IMR-90 (cell line): ENCODE results near the gene GPSM1. TPM values are rescaled to one million over a fixed set of nuclear protein-coding genes. Genes with fewer than 3 reads are reported as not detected.

Experiments
- ATAC-seq: fragments of 200-7000 bp; cut with Tn5 transposase; 2 replicates; pipeline ENCODE4 v1.9.1; 2020; ENCODE audit warnings: low read depth, mild to moderate bottlenecking, moderate library complexity
- BruUV-seq: library from RNA; stranded (reverse); fragments of 400-500 nt; replicated peaks from 2 replicates; lab custom pipeline; 2021; lab: Mats Ljungman, UMichigan
- CTCF ChIA-PET: fragments of 300-600 bp; formaldehyde crosslinking; extraction: SDS; loops from one replicate; lab custom pipeline; 2021; ENCODE audit warnings: antibody characterized with exemption; lab: Yijun Ruan, JAX
- POLR2A ChIA-PET: fragments of 300-600 bp; sonication (Branson Sonifier 250); formaldehyde crosslinking; loops from one replicate; lab custom pipeline; 2022; ENCODE audit warnings: antibody characterized with exemption; ENCODE audit not compliant: unreplicated experiment; lab: Charles Lee
- DNase-seq: peaks from one replicate; pipeline ENCODE4 v3.0.0; 2013
- H2AFZ ChIP-seq: replicated peaks from 2 replicates; pipeline ENCODE3; 2013; ENCODE audit warnings: low read length, mild to moderate bottlenecking; ENCODE audit not compliant: poor library complexity
- H2AK5ac ChIP-seq: 2 replicates; pipeline ENCODE4 v1.6.1; 2013; ENCODE audit warnings: low read depth, low read length, inconsistent platforms
- H2AK9ac ChIP-seq: replicated peaks from 2 replicates; pipeline ENCODE3; 2013; ENCODE audit warnings: mild to moderate bottlenecking, low read depth, low read length, moderate library complexity; ENCODE audit not compliant: poor library complexity
- H2BK120ac ChIP-seq: 2 replicates; pipeline ENCODE4 v1.6.1; 2013; ENCODE audit warnings: low read depth, low read length, inconsistent platforms
- H2BK15ac ChIP-seq: 3 replicates; pipeline ENCODE4 v1.6.1; 2013; ENCODE audit warnings: low read depth, low read length, inconsistent platforms
- H2BK20ac ChIP-seq: 2 replicates; pipeline ENCODE4 v1.6.1; 2013; ENCODE audit warnings: low read depth, mild to moderate bottlenecking, inconsistent platforms, low read length, moderate library complexity
- H2BK5ac ChIP-seq: 2 replicates; pipeline ENCODE4 v1.6.1; 2013; ENCODE audit warnings: mild to moderate bottlenecking, low read depth, low read length, inconsistent platforms; ENCODE audit not compliant: poor library complexity, severe bottlenecking
- H3K14ac ChIP-seq: replicated peaks from 2 replicates; pipeline ENCODE4 v1.6.1; 2013; ENCODE audit warnings: low read depth, low read length, inconsistent platforms
- H3K18ac ChIP-seq: 2 replicates; pipeline ENCODE4 v1.6.1; 2013; ENCODE audit warnings: low read depth, low read length, control low read depth
- H3K23ac ChIP-seq: 2 replicates; pipeline ENCODE4 v1.6.1; 2013; ENCODE audit warnings: low read depth, low read length, inconsistent platforms
- H3K27ac ChIP-seq: 2 replicates; pipeline ENCODE4 v1.5.1; 2013; ENCODE audit warnings: mild to moderate bottlenecking, control low read depth, low read length; ENCODE audit not compliant: insufficient read depth
- H3K27me3 ChIP-seq: 2 replicates; pipeline ENCODE4 v1.6.1; 2013; ENCODE audit warnings: low read length; ENCODE audit not compliant: control insufficient read depth, insufficient read depth
- H3K36me3 ChIP-seq: 2 replicates; pipeline ENCODE4 v1.6.1; 2013; ENCODE audit warnings: low read length, mixed read lengths; ENCODE audit not compliant: control insufficient read depth, insufficient read depth
- H3K4ac ChIP-seq: 2 replicates; pipeline ENCODE4 v1.6.1; 2013; ENCODE audit warnings: low read depth, low read length, inconsistent platforms
- H3K4me1 ChIP-seq: 2 replicates; pipeline ENCODE4 v1.6.1; 2013; ENCODE audit warnings: low read length, mixed read lengths; ENCODE audit not compliant: control insufficient read depth, insufficient read depth
- H3K4me2 ChIP-seq: 2 replicates; pipeline ENCODE4 v1.6.1; 2013; ENCODE audit warnings: low read depth, mild to moderate bottlenecking, control low read depth, low read length, moderate library complexity
- H3K4me3 ChIP-seq: 2 replicates; pipeline ENCODE4 v1.5.1; 2013; ENCODE audit warnings: low read depth, mild to moderate bottlenecking, control low read depth, low read length, moderate library complexity; ENCODE audit not compliant: insufficient read depth
- H3K56ac ChIP-seq: 2 replicates; pipeline ENCODE4 v1.6.1; 2013; ENCODE audit warnings: low read length, inconsistent platforms; ENCODE audit not compliant: insufficient read depth; ENCODE audit errors: extremely low read depth
- H3K79me1 ChIP-seq, 2 experiments: 2 replicates each; pipeline ENCODE4 v1.6.1; 2013; ENCODE audit warnings: low read length in 2 of 2, inconsistent platforms in 1 of 2, low read depth in 1 of 2
- H3K9ac ChIP-seq: 2 replicates; pipeline ENCODE4 v1.6.1; 2013; ENCODE audit warnings: low read depth, low read length, control low read depth
- H3K9me1 ChIP-seq: 2 replicates; pipeline ENCODE4 v1.6.1; 2013; ENCODE audit warnings: low read length, inconsistent platforms; ENCODE audit not compliant: insufficient read depth
- H3K9me3 ChIP-seq: 2 replicates; pipeline ENCODE4 v1.6.1; 2013; ENCODE audit warnings: low read length; ENCODE audit not compliant: control insufficient read depth, insufficient read depth
- H4K20me1 ChIP-seq: 2 replicates; pipeline ENCODE4 v1.6.1; 2013; ENCODE audit warnings: low read length, inconsistent platforms; ENCODE audit not compliant: insufficient read depth
- H4K5ac ChIP-seq: 2 replicates; pipeline ENCODE4 v1.6.1; 2013; ENCODE audit warnings: mild to moderate bottlenecking, low read depth, low read length, control low read depth
- H4K8ac ChIP-seq, 2 experiments: 2 replicates each; pipeline ENCODE4 v1.6.1; 2013; ENCODE audit warnings: low read depth in 2 of 2, low read length in 2 of 2, control low read depth in 1 of 2, inconsistent platforms in 1 of 2
- H4K91ac ChIP-seq: 2 replicates; pipeline ENCODE4 v1.6.1; 2013; ENCODE audit warnings: low read depth, low read length, inconsistent platforms; ENCODE audit not compliant: insufficient read depth
- BHLHE40 ChIP-seq: fragments of 150-350 bp; IDR thresholded peaks from 2 replicates; pipeline ENCODE4 v1.6.1; 2016; ENCODE audit warnings: mild to moderate bottlenecking, low read depth, low read length
- ELK1 ChIP-seq: fragments of 150-350 bp; IDR thresholded peaks from 2 replicates; pipeline ENCODE4 v1.6.1; 2016; ENCODE audit warnings: low read depth, mild to moderate bottlenecking, low read length, moderate library complexity, borderline replicate concordance
- POLR2A ChIP-seq: IDR thresholded peaks from 2 replicates; pipeline ENCODE4 v1.6.1; 2012; ENCODE audit warnings: mild to moderate bottlenecking, low read depth, low read length
- RCOR1 ChIP-seq: IDR thresholded peaks from 2 replicates; pipeline ENCODE4 v1.6.1; 2012; ENCODE audit warnings: mild to moderate bottlenecking, low read length, improper control_type of control experiment; ENCODE audit not compliant: insufficient replicate concordance
- WGBS, 2 experiments: methylation state at CpG; one replicate each; pipeline versions ENCODE4 v1.1.5 to v1.1.7; 2013; ENCODE audit warnings: missing lambda C conversion rate in 2 of 2; ENCODE audit not compliant: insufficient read length in 1 of 2; ENCODE audit errors: extremely low coverage in 2 of 2; 5-methylcytosine and 5-hydroxymethylcytosine counted together
- dilution Hi-C: fragments of 300-500 bp; cut with HindIII; formaldehyde crosslinking; loops from one replicate; pipeline ENCODE4 v1.14.3; 2018; ENCODE audit warnings: low sequenced_read_pairs; ENCODE audit not compliant: unreplicated experiment
- in situ Hi-C: fragments of 300-500 bp; cut with MboI; formaldehyde crosslinking; loops from 3 replicates; pipeline ENCODE4 v1.14.3; 2019; ENCODE audit warnings: low sequenced_read_pairs, inconsistent platforms, mixed read lengths
- intact Hi-C: fragments of 100-400 bp; cut with micrococcal nuclease; formaldehyde crosslinking; loops from 2 replicates; pipeline ENCODE4 v1.10.0; 2022
- polyA plus RNA-seq, 3 experiments: library from polyadenylated mRNA; depleted of rRNA; stranded (reverse); fragments of >200 nt; gene quantifications; 2 replicates each; pipeline ENCODE4 v1.2.3, GENCODE V29; 2012; ENCODE audit warnings: low replicate concordance in 1 of 3
- total RNA-seq: library from RNA; depleted of rRNA; stranded (reverse); fragments of >200 nt; gene quantifications from 2 replicates; pipeline ENCODE4 v1.2.3, GENCODE V29; 2012
- TF ChIP-seq, protein P1 (sequence below): conservative IDR thresholded peaks from 2 replicates; pipeline ENCODE4 v1.5.1; 2012; ENCODE audit warnings: mild to moderate bottlenecking, low read depth, low read length, improper control_type of control experiment

The GPSM1 gene
- total and polyA plus RNA-seq, 2 of the 4 experiments (the other 2 are of a cell fraction): 28.7 to 71.2 TPM

DNA sequence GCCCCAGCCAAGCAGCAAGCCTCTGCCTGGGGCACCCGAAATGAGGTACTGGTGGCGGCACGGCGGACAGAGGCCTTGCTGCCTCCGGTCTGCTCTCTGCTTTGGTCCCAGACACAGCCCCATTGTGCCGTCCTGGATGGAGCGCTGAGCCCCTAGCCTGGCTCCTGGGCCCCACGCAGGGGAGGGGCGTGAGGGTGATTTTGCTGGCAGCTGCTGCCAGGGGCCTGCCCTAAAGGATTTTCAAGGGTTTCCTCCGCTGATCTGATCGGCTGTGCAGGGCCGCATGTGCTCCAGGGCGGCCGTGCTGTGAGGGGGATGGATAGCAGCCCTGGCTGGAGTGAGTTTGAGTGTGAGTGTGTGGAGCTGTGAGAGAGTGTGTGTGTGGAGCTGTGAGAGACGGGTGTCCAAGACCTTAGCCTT is 1.3 kb downstream of the GPSM1 start:
- H3K4ac ChIP-seq: peak overlapping the region; percentile 99
- H2AK9ac ChIP-seq: peak overlapping the region; percentile 100
- peak overlapping the region; percentile 97 for H3K4me2 ChIP-seq
- peak overlapping the region; percentile 99 for H2AK5ac ChIP-seq
- 5% methylated on average over 4 of the region's 15 CpGs; no CpG with 5 or more reads in 1 of the 2 experiments for WGBS, 2 experiments
- ATAC-seq (peak; percentile 1), DNase-seq (peak; percentile 36)
- H3K9ac ChIP-seq: peak overlapping the region; percentile 98
- H3K18ac ChIP-seq: peak overlapping the region; percentile 81
- peak overlapping the region; percentile 99 for H2BK5ac ChIP-seq
- peaks cover 54% of the 10 kb centered on the region for H4K20me1 ChIP-seq
- peaks cover 3 to 42% of the 10 kb centered on the region in 2 experiments; a peak in 2 of 4 replicates for H3K79me1 ChIP-seq
- peak overlapping the region; percentile 99 for H3K14ac ChIP-seq
- H4K8ac ChIP-seq: peak overlapping the region in 1 of 2 experiments; percentile 70; a peak in 3 of 4 replicates
- peak overlapping the region; percentile 85 for H3K56ac ChIP-seq
- in situ Hi-C loops: no loop called here
- H2BK120ac ChIP-seq: peak overlapping the region; percentile 25; the same call in 1 of the 2 replicates
- ChIA-PET POLR2A (interaction anchor here (0.6 kb wide), 1 partner anchor 34 kb away, joined by 3 read pairs; no protein-coding TSS in a partner anchor), CTCF (interaction anchor here (0.8 kb wide), 1 partner anchor 16 kb away, joined by 3 read pairs; no protein-coding TSS in a partner anchor)
- dilution Hi-C loops: no loop called here
- H4K91ac ChIP-seq: peak overlapping the region; percentile 93
- H2BK20ac ChIP-seq: no peak overlapping the region
- H3K9me3 ChIP-seq: no peaks in the 10 kb centered on the region
- H2AFZ ChIP-seq: peak overlapping the region; percentile 47
- peak overlapping the region; percentile 95 for H3K27ac ChIP-seq
- no peak overlapping the region; the same call in 2 of the 3 replicates for H2BK15ac ChIP-seq
- no TSS peak for BruUV-seq
- peaks cover 8% of the 10 kb centered on the region for H3K9me1 ChIP-seq
- TF ChIP-seq POLR2A: 0 out of 2 replicates have a peak, but pooled peaks have one; percentile 2
- TF ChIP-seq, protein P1, sequence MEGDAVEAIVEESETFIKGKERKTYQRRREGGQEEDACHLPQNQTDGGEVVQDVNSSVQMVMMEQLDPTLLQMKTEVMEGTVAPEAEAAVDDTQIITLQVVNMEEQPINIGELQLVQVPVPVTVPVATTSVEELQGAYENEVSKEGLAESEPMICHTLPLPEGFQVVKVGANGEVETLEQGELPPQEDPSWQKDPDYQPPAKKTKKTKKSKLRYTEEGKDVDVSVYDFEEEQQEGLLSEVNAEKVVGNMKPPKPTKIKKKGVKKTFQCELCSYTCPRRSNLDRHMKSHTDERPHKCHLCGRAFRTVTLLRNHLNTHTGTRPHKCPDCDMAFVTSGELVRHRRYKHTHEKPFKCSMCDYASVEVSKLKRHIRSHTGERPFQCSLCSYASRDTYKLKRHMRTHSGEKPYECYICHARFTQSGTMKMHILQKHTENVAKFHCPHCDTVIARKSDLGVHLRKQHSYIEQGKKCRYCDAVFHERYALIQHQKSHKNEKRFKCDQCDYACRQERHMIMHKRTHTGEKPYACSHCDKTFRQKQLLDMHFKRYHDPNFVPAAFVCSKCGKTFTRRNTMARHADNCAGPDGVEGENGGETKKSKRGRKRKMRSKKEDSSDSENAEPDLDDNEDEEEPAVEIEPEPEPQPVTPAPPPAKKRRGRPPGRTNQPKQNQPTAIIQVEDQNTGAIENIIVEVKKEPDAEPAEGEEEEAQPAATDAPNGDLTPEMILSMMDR: no peak
- TF ChIP-seq BHLHE40: no peak
- TF ChIP-seq ELK1: no peak
- TF ChIP-seq RCOR1: no peak
- intact Hi-C loops: loop anchor here (5.0 kb wide), 1 partner anchor 74 kb away; the partner anchor contains the start of gene SNAPC4
- no peaks in the 10 kb centered on the region for H3K27me3 ChIP-seq
- peak overlapping the region; percentile 97 for H3K23ac ChIP-seq
- H3K36me3 ChIP-seq: peaks cover 20% of the 10 kb centered on the region; the same call in 1 of the 2 replicates
- H3K4me3 ChIP-seq: peak overlapping the region; percentile 96
- H4K5ac ChIP-seq: peak overlapping the region; percentile 51
- H3K4me1 ChIP-seq: peaks cover 35% of the 10 kb centered on the region
